ENCODE data around the gene WRNIP1.

DNA sequence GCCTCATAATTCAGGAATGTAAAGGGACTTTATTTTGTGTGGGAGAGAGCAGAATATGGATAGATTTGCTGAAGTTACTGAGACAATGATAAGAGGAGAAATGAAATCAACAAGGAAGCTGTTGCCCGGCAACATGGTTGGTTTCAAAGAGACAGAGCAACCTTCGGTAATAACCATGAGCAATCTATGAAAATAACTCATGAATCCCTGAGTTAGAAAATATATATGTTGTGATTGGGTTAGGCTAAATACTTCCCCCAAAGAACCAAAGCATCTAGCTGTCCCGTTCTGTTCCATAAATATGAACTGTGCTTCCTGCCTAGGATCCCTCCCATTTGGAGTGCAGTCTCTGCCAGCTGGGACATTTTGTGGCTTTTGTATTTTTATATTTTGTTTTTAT, 53.4 kb downstream of the WRNIP1 start:
- TF ChIP-seq, protein P1, sequence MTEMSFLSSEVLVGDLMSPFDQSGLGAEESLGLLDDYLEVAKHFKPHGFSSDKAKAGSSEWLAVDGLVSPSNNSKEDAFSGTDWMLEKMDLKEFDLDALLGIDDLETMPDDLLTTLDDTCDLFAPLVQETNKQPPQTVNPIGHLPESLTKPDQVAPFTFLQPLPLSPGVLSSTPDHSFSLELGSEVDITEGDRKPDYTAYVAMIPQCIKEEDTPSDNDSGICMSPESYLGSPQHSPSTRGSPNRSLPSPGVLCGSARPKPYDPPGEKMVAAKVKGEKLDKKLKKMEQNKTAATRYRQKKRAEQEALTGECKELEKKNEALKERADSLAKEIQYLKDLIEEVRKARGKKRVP (CRISPR knock-in tag; IDR thresholded peaks at IDR 0.05): no peak
- no peak for TF ChIP-seq ZNF239 (CRISPR knock-in tag; IDR thresholded peaks at IDR 0.05)
- no peak for TF ChIP-seq NFIC (IDR thresholded peaks at IDR 0.05)
- TF ChIP-seq SAFB2 (IDR thresholded peaks at IDR 0.05; ENCODE audit: borderline replicate concordance, low read depth, low read length, severe bottlenecking): no peak
- no peak for TF ChIP-seq ZNF124 (CRISPR knock-in tag; IDR thresholded peaks at IDR 0.05)
- TF ChIP-seq EZH2 (IDR thresholded peaks at IDR 0.05; ENCODE audit: borderline replicate concordance, low read depth, low read length): no peak
- TF ChIP-seq ZBTB7A (IDR thresholded peaks at IDR 0.05; ENCODE audit: borderline replicate concordance, control insufficient read depth, low read depth, low read length): no peak
- no peak for TF ChIP-seq YY1 (IDR thresholded peaks at IDR 0.05; ENCODE audit: borderline replicate concordance in 1 of 3, control insufficient read depth in 1 of 3, extremely low read depth in 1 of 3, insufficient read depth in 3 of 3, insufficient read length in 1 of 3, insufficient replicate concordance in 2 of 3, low read depth in 1 of 3, low read length in 2 of 3)
- TF ChIP-seq PHF21A (IDR thresholded peaks at IDR 0.05; ENCODE audit: borderline replicate concordance, low read depth): no peak
- TF ChIP-seq, protein P2, sequence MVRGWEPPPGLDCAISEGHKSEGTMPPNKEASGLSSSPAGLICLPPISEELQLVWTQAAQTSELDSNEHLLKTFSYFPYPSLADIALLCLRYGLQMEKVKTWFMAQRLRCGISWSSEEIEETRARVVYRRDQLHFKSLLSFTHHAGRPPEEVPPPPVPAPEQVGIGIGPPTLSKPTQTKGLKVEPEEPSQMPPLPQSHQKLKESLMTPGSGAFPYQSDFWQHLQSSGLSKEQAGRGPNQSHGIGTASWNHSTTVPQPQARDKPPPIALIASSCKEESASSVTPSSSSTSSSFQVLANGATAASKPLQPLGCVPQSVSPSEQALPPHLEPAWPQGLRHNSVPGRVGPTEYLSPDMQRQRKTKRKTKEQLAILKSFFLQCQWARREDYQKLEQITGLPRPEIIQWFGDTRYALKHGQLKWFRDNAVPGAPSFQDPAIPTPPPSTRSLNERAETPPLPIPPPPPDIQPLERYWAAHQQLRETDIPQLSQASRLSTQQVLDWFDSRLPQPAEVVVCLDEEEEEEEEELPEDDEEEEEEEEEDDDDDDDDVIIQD (CRISPR knock-in tag; IDR thresholded peaks at IDR 0.05): no peak
- TF ChIP-seq ZNF274 (IDR thresholded peaks at IDR 0.05; ENCODE audit: borderline replicate concordance, low read depth, low read length): no peak
